Hepatocyte (in vitro differentiated cells): Measurements from ENCODE around the gene ZNF436. TPM values are rescaled to one million over a fixed set of nuclear protein-coding genes. Genes with fewer than 3 reads are reported as not detected.

ENCODE experiments used
- DNase-seq: peaks from one replicate; pipeline ENCODE4 v3.0.0-alpha.2; 2016; ENCODE audit warnings: low spot score
- H2AFZ ChIP-seq: fragments of 200-600 bp; sonication (generic); 2 replicates; pipeline ENCODE4 v1.6.0; 2016; ENCODE audit warnings: antibody characterized with exemption, mild to moderate bottlenecking
- H3K27ac ChIP-seq: fragments of 200-600 bp; sonication (generic); 2 replicates; pipeline ENCODE4 v1.5.1; 2016; ENCODE audit warnings: mild to moderate bottlenecking
- H3K27me3 ChIP-seq: fragments of 200-600 bp; sonication (generic); 2 replicates; pipeline ENCODE4 v1.6.1; 2016
- H3K36me3 ChIP-seq: fragments of 200-600 bp; sonication (generic); replicated peaks from 2 replicates; pipeline ENCODE4 v1.5.1; 2016; ENCODE audit warnings: low read depth; ENCODE audit not compliant: insufficient read depth
- H3K4me1 ChIP-seq: fragments of 200-600 bp; sonication (generic); 2 replicates; pipeline ENCODE4 v1.5.1; 2016; ENCODE audit warnings: mild to moderate bottlenecking, moderate library complexity; ENCODE audit not compliant: insufficient read depth
- H3K4me2 ChIP-seq: fragments of 200-600 bp; sonication (generic); 2 replicates; pipeline ENCODE4 v1.6.0; 2016
- H3K4me3 ChIP-seq: fragments of 200-600 bp; sonication (generic); 2 replicates; pipeline ENCODE4 v1.5.1; 2016; ENCODE audit warnings: mild to moderate bottlenecking
- H3K79me2 ChIP-seq: fragments of 200-600 bp; sonication (generic); 2 replicates; pipeline ENCODE4 v1.6.0; 2017; ENCODE audit warnings: mild to moderate bottlenecking
- H3K9me2 ChIP-seq: fragments of 200-600 bp; sonication (generic); replicated peaks from 2 replicates; pipeline ENCODE4 v1.6.0; 2017; ENCODE audit warnings: mild to moderate bottlenecking; ENCODE audit not compliant: insufficient read depth
- H3K9me3 ChIP-seq: fragments of 200-600 bp; sonication (generic); 2 replicates; pipeline ENCODE4 v1.5.1; 2016; ENCODE audit warnings: low read depth, mild to moderate bottlenecking
- H4K20me1 ChIP-seq: fragments of 200-600 bp; sonication (generic); 2 replicates; pipeline ENCODE4 v1.6.0; 2016; ENCODE audit warnings: mild to moderate bottlenecking; ENCODE audit not compliant: insufficient read depth, poor library complexity, severe bottlenecking
- CTCF ChIP-seq: fragments of 200-600 bp; sonication (generic); IDR thresholded peaks from 2 replicates; pipeline ENCODE4 v1.5.1; 2016; ENCODE audit warnings: antibody characterized with exemption, mild to moderate bottlenecking; ENCODE audit not compliant: poor library complexity
- EZH2 ChIP-seq: fragments of 200-600 bp; sonication (generic); IDR thresholded peaks from 2 replicates; pipeline ENCODE4 v1.6.1; 2016; ENCODE audit warnings: antibody characterized with exemption, mild to moderate bottlenecking, borderline replicate concordance
- EZH2phosphoT487 ChIP-seq: fragments of 200-600 bp; sonication (generic); IDR thresholded peaks from one replicate; pipeline ENCODE4 v1.6.1; 2018; ENCODE audit warnings: antibody characterized with exemption, mild to moderate bottlenecking, low read depth, moderate library complexity; ENCODE audit not compliant: unreplicated experiment, severe bottlenecking
- WGBS: methylation state at CpG from one replicate; pipeline ENCODE4 v1.1.6; 2016; ENCODE audit warnings: low lambda C conversion rate; ENCODE audit errors: missing lambda C conversion rate; 5-methylcytosine and 5-hydroxymethylcytosine counted together
- polyA plus RNA-seq: library from polyadenylated mRNA; unstranded; fragments of >200 nt; fragmentation: Nextera tagmentation; extraction: Ambion mirVana; gene quantifications from 2 replicates; pipeline ENCODE4 v1.2.1, GENCODE V29; 2016
- total RNA-seq: library from RNA; depleted of rRNA; stranded (reverse); fragments of >200 nt; gene quantifications from 2 replicates; pipeline ENCODE4 v1.2.3, GENCODE V29; 2014

Gene ZNF436
- total and polyA plus RNA-seq, 2 experiments from 2014 or later, result 7.5 to 15.5 TPM

GRCh38 chr1:23352096-23352695, 17.4 kb downstream of the ZNF436 start:
- Histone ChIP-seq H3K27ac (no peak overlapping the region), H3K27me3 (no peaks in the 10 kb centered on the region), H3K79me2 (no peaks in the 10 kb centered on the region), H3K9me3 (no peaks in the 10 kb centered on the region), H3K4me2 (no peak overlapping the region), H3K4me1 (no peaks in the 10 kb centered on the region), H2AFZ (no peak overlapping the region), H3K4me3 (no peak overlapping the region), H3K36me3 (no peaks in the 10 kb centered on the region), H3K9me2 (no peaks in the 10 kb centered on the region), H4K20me1 (no peaks in the 10 kb centered on the region)
- TF ChIP-seq CTCF (no peak), EZH2phosphoT487 (no peak), EZH2 (no peak)
- WGBS, result 76% methylated on average over 1 of the region's 1 CpG
- no peak for DNase-seq

- no peak overlapping the region for H2AFZ ChIP-seq
- H3K4me1 ChIP-seq, result peaks cover 7% of the 10 kb centered on the region
- no peaks in the 10 kb centered on the region for H3K9me2 ChIP-seq
- H3K9me3 ChIP-seq, result no peaks in the 10 kb centered on the region
- H3K27me3 ChIP-seq, result no peaks in the 10 kb centered on the region
- no peak overlapping the region for H3K4me2 ChIP-seq
- H3K4me3 ChIP-seq, result no peak overlapping the region
- WGBS, result 100% methylated on average over 14 of the region's 14 CpGs
- H3K27ac ChIP-seq, result no peak overlapping the region
- no peaks in the 10 kb centered on the region for H3K36me3 ChIP-seq
- H3K79me2 ChIP-seq, result peaks cover 30% of the 10 kb centered on the region
- H4K20me1 ChIP-seq, result peaks cover 27% of the 10 kb centered on the region
- TF ChIP-seq EZH2phosphoT487, result no peak
- TF ChIP-seq EZH2, result no peak
- TF ChIP-seq CTCF, result no peak
- no peak for DNase-seq
These were observed 23.7 kb downstream of the ZNF436 start for GRCh38 chr1:23345920-23346319.

- Histone ChIP-seq H3K4me3 (peak overlapping the region; percentile 3), H3K27me3 (no peaks in the 10 kb centered on the region), H3K27ac (peak overlapping the region; percentile 91), H4K20me1 (peaks cover 36% of the 10 kb centered on the region), H3K79me2 (peaks cover 39% of the 10 kb centered on the region), H3K9me2 (no peaks in the 10 kb centered on the region), H3K9me3 (no peaks in the 10 kb centered on the region), H3K36me3 (no peaks in the 10 kb centered on the region), H2AFZ (peak overlapping the region; percentile 46), H3K4me1 (peaks cover 16% of the 10 kb centered on the region), H3K4me2 (peak overlapping the region; percentile 72)
- WGBS, result 45% methylated on average over 8 of the region's 8 CpGs
- no peak for DNase-seq
- no peak for TF ChIP-seq EZH2phosphoT487
- TF ChIP-seq CTCF, result no peak
- no peak for TF ChIP-seq EZH2
These were observed 24.6 kb downstream of the ZNF436 start for GRCh38 chr1:23344987-23345472.
